ENCODE data around the gene ADGRG7.

DNA sequence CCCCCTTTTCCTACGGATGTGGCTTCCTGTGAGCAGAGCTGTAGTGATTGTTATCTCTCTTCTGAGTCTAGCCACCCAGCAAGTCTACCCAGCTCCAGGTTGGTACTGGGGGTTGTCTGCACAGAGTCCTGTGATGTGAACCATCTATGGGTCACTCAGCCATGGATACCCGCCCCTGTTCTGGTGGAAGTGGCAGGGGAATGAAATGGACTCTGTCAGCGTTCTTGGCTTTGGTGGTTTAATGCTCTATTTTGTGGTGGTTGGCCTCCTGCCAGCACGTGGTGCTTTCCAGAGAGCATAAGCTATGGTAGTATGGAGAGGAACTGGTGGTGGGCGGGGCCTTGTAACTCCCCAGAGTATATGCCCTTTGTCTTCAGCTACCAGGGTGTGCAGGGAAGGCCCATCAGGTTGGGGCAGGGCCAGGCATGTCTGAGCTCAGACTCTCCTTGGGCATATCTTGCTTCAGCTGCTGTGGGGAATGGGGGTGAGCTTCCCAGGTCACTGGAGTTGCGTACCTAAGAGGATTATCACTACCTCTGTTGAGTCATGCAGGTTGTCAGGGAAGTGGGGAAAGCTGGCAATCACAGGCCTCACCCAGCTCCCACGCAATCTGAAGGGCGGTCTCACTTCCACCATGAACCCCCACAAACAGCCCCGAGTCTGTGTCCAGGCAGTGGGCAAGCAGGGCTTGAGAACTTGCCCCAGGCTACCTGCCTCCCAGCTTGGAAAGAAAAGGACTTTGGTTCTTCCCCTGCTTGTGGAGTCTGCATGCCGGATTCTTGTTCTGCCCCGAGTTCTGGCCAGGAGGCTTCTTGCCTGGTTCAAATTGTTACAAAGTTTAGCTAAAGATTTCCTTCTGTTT lies 9.0 kb upstream of the ADGRG7 start:
- TF ChIP-seq, protein P1, sequence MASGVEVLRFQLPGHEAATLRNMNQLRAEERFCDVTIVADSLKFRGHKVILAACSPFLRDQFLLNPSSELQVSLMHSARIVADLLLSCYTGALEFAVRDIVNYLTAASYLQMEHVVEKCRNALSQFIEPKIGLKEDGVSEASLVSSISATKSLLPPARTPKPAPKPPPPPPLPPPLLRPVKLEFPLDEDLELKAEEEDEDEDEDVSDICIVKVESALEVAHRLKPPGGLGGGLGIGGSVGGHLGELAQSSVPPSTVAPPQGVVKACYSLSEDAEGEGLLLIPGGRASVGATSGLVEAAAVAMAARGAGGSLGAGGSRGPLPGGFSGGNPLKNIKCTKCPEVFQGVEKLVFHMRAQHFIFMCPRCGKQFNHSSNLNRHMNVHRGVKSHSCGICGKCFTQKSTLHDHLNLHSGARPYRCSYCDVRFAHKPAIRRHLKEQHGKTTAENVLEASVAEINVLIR (CRISPR knock-in tag; IDR thresholded peaks at IDR 0.05): no peak
- TF ChIP-seq, protein P2, sequence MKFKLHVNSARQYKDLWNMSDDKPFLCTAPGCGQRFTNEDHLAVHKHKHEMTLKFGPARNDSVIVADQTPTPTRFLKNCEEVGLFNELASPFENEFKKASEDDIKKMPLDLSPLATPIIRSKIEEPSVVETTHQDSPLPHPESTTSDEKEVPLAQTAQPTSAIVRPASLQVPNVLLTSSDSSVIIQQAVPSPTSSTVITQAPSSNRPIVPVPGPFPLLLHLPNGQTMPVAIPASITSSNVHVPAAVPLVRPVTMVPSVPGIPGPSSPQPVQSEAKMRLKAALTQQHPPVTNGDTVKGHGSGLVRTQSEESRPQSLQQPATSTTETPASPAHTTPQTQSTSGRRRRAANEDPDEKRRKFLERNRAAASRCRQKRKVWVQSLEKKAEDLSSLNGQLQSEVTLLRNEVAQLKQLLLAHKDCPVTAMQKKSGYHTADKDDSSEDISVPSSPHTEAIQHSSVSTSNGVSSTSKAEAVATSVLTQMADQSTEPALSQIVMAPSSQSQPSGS (CRISPR knock-in tag; IDR thresholded peaks at IDR 0.05): no peak
- TF ChIP-seq CEBPZ (IDR thresholded peaks at IDR 0.05; ENCODE audit: borderline replicate concordance, low read depth, low read length) (no peak), ZMIZ1 (IDR thresholded peaks at IDR 0.05; ENCODE audit: low read depth in 2 of 2, low read length in 2 of 2) (no peak), U2AF1 (optimal IDR thresholded peaks at IDR 0.05; ENCODE audit: low read depth, low read length) (no peak), POLR2AphosphoS2 (IDR thresholded peaks at IDR 0.05; ENCODE audit: low read length) (no peak), POU5F1 (IDR thresholded peaks at IDR 0.05; ENCODE audit: borderline replicate concordance, low read depth, low read length, partially characterized antibody) (no peak)
